Spleen (tissue), 11 donors: ENCODE data around the gene PIK3C2G. TPM values are rescaled to one million over a fixed set of nuclear protein-coding genes. Genes with fewer than 3 reads are reported as not detected.

ENCODE experiments used
- DNase-seq: peaks from one replicate; pipeline ENCODE4 v3.0.0-alpha.2; 2020
- H3K27ac ChIP-seq, 8 donors: fragments of 200-600 bp; sonication (generic) in 7 of 8; 1 replicate in 4 of 8; 2 replicates in 4 of 8; pipeline versions ENCODE4 v1.5.0 to v1.8.0; 2016 to 2021; ENCODE audit warnings: inconsistent platforms in 4 of 8, mild to moderate bottlenecking in 4 of 8, moderate library complexity in 1 of 8
- H3K27me3 ChIP-seq, 7 donors: fragments of 200-600 bp; sonication (generic) in 6 of 7; replicated peaks in 1 of 7; 1 replicate in 4 of 7; 2 replicates in 3 of 7; pipeline versions ENCODE4 v1.5.0 to v1.8.0; 2016 to 2021; ENCODE audit warnings: inconsistent platforms in 3 of 7, mild to moderate bottlenecking in 1 of 7
- H3K36me3 ChIP-seq, 6 donors: fragments of 200-600 bp; sonication (generic) in 5 of 6; 1 replicate in 4 of 6; 2 replicates in 2 of 6; pipeline versions ENCODE4 v1.5.0 to v1.8.0; 2016 to 2021; ENCODE audit warnings: inconsistent platforms in 2 of 6
- H3K4me1 ChIP-seq, 6 donors: fragments of 200-600 bp; sonication (generic) in 5 of 6; 1 replicate in 3 of 6; 2 replicates in 3 of 6; pipeline versions ENCODE4 v1.5.0 to v1.8.0; 2016 to 2021; ENCODE audit warnings: inconsistent platforms in 3 of 6
- H3K4me3 ChIP-seq, 8 donors: fragments of 200-600 bp; sonication (generic) in 7 of 8; 1 replicate in 4 of 8; 2 replicates in 4 of 8; pipeline versions ENCODE4 v1.5.0 to v1.8.0; 2016 to 2021; ENCODE audit warnings: inconsistent platforms in 4 of 8, mild to moderate bottlenecking in 4 of 8, moderate library complexity in 2 of 8
- H3K9me3 ChIP-seq, 8 donors: fragments of 200-600 bp; sonication (generic) in 7 of 8; 1 replicate in 4 of 8; 2 replicates in 4 of 8; pipeline versions ENCODE4 v1.5.0 to v1.8.0; 2016 to 2021; ENCODE audit warnings: inconsistent platforms in 4 of 8
- POLR2A ChIP-seq, 3 donors: fragments of 450-650 bp; IDR thresholded peaks; one replicate each; pipeline ENCODE4 v1.5.1; 2017; ENCODE audit warnings: antibody characterized with exemption in 3 of 3, mild to moderate bottlenecking in 1 of 3
- POLR2AphosphoS5 ChIP-seq, 3 donors: sonication (generic); formaldehyde crosslinking; IDR thresholded peaks; one replicate each; pipeline ENCODE4 v1.5.1; 2017; ENCODE audit warnings: antibody characterized with exemption in 3 of 3
- WGBS, 5 donors: extraction: QIAGEN DNeasy Blood & Tissue Kit in 3 of 5; methylation state at CpG; one replicate each; pipeline versions ENCODE4 v1.1.5 to v1.1.7; 2013 to 2018; 5-methylcytosine and 5-hydroxymethylcytosine counted together
- intact Hi-C: fragments of 100-400 bp; cut with DNase I; formaldehyde crosslinking; loops from one replicate; pipeline ENCODE4 v1.15.0; 2023; ENCODE audit warnings: low total_unique reads
- polyA plus RNA-seq, 3 donors: library from polyadenylated mRNA; stranded (reverse); fragments of 200-250 nt; gene quantifications; one replicate each; pipeline ENCODE4 v1.2.1, GENCODE V29; 2013
- total RNA-seq, 7 donors: library from RNA; depleted of rRNA in 3 of 7; stranded (reverse); fragments of >200 nt in 3 of 7; fragmentation: NEBNext Ultra II Directional in 4 of 7; extraction: Animal tissue kit (Norgen Biotek cat#: 25700) in 4 of 7; gene quantifications; one replicate each; pipeline versions ENCODE4 v1.1.0 to v1.2.1, GENCODE V29; 2016 to 2021
- TF ChIP-seq, protein P1 (sequence below), 11 experiments: fragments of 200-600 bp in 7 of 11; fragments of 450-650 bp in 4 of 11; sonication (generic) in 4 of 11; IDR thresholded peaks in 8 of 11; conservative IDR thresholded peaks in 3 of 11; 1 replicate in 7 of 11; 2 replicates in 4 of 11; pipeline versions ENCODE4 v1.4.0 to v1.8.0; 2016 to 2021; ENCODE audit warnings: antibody characterized with exemption in 11 of 11, inconsistent platforms in 4 of 11, mild to moderate bottlenecking in 1 of 11
- donor health status: healthy with polysubstance abuse.
- donor health status: DM: no; HTN: no; CAD: no; lungs with moderate emphysema.
- donor health status: DM: no; HTN: no; CAD: no.
- donor health status: Bipolar disorder and iron deficiency.
- donor health status: healthy.
- donor health status: DM: no; HTN: no; CAD: no.
- donor health status: DM: yes; HTN: yes; CAD: no.

The PIK3C2G gene
- total and polyA plus RNA-seq, 10 donors, result not detected

DNA sequence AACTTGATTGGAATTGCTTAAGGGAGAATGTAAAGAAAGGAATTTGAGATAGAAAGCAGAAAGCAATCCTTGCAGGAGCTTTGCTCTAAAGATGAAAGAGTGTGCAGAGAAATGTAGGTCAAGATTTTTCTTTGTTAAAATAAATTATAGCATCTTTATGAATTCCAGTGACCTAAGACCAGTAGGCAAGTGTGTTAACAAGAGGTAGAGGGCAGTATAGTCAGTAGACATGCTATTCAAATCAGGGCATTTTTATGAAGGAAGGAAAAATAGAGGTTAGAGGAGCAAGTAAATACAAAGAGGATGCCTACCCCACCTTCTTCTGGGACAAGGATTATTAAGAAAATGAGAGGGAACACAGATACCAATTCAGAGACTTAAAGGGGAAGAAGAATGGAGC is 328.0 kb downstream of the PIK3C2G start:
- TF ChIP-seq POLR2AphosphoS5 (IDR thresholded peaks at IDR 0.05) (no peak), POLR2A (IDR thresholded peaks at IDR 0.05) (no peak)
- TF ChIP-seq, protein P1, sequence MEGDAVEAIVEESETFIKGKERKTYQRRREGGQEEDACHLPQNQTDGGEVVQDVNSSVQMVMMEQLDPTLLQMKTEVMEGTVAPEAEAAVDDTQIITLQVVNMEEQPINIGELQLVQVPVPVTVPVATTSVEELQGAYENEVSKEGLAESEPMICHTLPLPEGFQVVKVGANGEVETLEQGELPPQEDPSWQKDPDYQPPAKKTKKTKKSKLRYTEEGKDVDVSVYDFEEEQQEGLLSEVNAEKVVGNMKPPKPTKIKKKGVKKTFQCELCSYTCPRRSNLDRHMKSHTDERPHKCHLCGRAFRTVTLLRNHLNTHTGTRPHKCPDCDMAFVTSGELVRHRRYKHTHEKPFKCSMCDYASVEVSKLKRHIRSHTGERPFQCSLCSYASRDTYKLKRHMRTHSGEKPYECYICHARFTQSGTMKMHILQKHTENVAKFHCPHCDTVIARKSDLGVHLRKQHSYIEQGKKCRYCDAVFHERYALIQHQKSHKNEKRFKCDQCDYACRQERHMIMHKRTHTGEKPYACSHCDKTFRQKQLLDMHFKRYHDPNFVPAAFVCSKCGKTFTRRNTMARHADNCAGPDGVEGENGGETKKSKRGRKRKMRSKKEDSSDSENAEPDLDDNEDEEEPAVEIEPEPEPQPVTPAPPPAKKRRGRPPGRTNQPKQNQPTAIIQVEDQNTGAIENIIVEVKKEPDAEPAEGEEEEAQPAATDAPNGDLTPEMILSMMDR (IDR thresholded peaks at IDR 0.05 in 8 of 11, conservative IDR thresholded peaks at IDR 0.05 in 3 of 11), result no peak
- no peaks in the 10 kb centered on the region for H3K27me3 ChIP-seq
- no peaks in the 10 kb centered on the region for H3K36me3 ChIP-seq
- no peak for DNase-seq
- H3K27ac ChIP-seq, result no peak overlapping the region
- no peaks in the 10 kb centered on the region for H3K4me1 ChIP-seq
- peaks cover 0 to 26% (median 17%) of the 10 kb centered on the region in 8 donors for H3K9me3 ChIP-seq
- H3K4me3 ChIP-seq, result no peak overlapping the region
- intact Hi-C loops, result no loop called here

DNA sequence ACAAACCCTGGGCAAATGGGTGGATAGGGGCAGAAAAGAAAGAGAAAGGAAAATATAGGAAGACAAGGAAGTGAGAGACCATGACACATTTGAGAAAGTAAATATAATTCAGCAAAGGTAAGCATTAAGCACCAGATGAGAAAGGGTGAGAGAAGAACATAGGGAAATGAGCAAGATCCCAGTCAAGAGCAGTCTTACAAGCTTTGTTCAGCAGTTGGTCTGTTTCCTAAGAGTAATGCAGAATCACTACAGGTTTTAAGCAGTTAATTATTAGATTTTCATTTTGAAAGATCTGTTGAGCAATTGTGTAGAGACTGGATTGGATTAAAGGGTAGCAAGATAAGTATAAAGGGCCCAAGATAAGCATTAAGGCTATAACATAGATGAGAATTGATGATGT is 330.2 kb downstream of the PIK3C2G start:
- Histone ChIP-seq H3K27ac (no peak overlapping the region), H3K36me3 (no peaks in the 10 kb centered on the region), H3K4me1 (no peaks in the 10 kb centered on the region), H3K9me3 (peaks cover 0 to 18% (median 7%) of the 10 kb centered on the region in 8 donors), H3K27me3 (no peaks in the 10 kb centered on the region), H3K4me3 (no peak overlapping the region)
- no peak for DNase-seq
- TF ChIP-seq, protein P1 (IDR thresholded peaks at IDR 0.05 in 8 of 11, conservative IDR thresholded peaks at IDR 0.05 in 3 of 11), result no peak
- TF ChIP-seq POLR2A (IDR thresholded peaks at IDR 0.05) (no peak), POLR2AphosphoS5 (IDR thresholded peaks at IDR 0.05) (no peak)
- intact Hi-C loops, result no loop called here

DNA sequence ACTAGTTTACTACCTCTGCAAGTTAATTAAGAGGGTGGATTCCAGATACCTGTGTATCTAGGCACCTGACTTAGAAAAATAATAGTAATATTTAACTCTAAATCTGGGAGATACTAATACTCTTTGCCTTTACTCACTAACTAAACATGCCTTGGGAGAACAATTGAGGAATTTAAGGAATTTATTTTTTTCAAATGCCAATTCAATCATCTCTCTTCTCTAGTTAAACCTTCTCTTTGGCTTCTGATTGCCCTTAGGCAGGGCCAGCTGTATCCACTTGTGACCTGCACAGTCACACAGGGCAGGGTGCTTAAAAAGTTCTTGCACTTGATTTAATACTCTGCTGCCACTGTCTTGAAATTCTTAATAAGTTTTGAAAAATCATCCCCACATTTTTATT is 334.1 kb downstream of the PIK3C2G start:
- H3K9me3 ChIP-seq, result peaks cover 0 to 8% (median 0%) of the 10 kb centered on the region in 8 donors
- intact Hi-C loops, result no loop called here

DNA sequence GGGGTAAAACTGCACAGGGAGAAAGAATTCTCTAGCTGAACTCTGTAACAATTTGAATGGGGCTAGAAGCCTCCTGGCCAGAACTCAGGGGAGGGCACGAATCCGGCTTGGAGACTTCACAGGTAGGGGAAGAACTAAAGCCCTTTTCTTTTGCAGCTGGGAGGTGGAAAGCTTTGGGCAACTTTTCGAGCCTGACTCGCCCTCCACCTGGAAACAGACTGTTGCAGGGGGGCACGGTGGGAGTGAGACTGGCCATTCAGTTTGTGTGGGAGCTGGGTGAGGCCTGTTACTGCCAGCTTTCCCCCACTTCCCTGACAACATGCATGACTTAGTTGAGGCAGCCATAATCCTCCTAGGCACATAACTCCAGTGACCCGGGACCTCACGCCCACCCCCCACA is 340.6 kb downstream of the PIK3C2G start:
- no peaks in the 10 kb centered on the region for H3K27me3 ChIP-seq
- TF ChIP-seq POLR2A (IDR thresholded peaks at IDR 0.05) (no peak), POLR2AphosphoS5 (IDR thresholded peaks at IDR 0.05) (no peak)
- TF ChIP-seq, protein P1 (IDR thresholded peaks at IDR 0.05 in 8 of 11, conservative IDR thresholded peaks at IDR 0.05 in 3 of 11), result no peak
- peak; percentile 46 for DNase-seq
- peaks cover 0 to 19% (median 2%) of the 10 kb centered on the region in 8 donors for H3K9me3 ChIP-seq
- H3K4me1 ChIP-seq, result no peaks in the 10 kb centered on the region
- no peak overlapping the region for H3K4me3 ChIP-seq
- 79 to 88% (median 85%) methylated on average over 6 to 7 of the region's 7 CpGs for whole genome bisulfite sequencing, 5 donors
- no peaks in the 10 kb centered on the region for H3K36me3 ChIP-seq
- H3K27ac ChIP-seq, result no peak overlapping the region
- intact Hi-C loops, result no loop called here

More for the DNA sequence above, 334.1 kb downstream of the PIK3C2G start:
- no peaks in the 10 kb centered on the region for H3K36me3 ChIP-seq
- no peaks in the 10 kb centered on the region for H3K27me3 ChIP-seq
- TF ChIP-seq POLR2A (IDR thresholded peaks at IDR 0.05) (no peak), POLR2AphosphoS5 (IDR thresholded peaks at IDR 0.05) (no peak)
- TF ChIP-seq, protein P1 (IDR thresholded peaks at IDR 0.05 in 8 of 11, conservative IDR thresholded peaks at IDR 0.05 in 3 of 11), result no peak
- H3K27ac ChIP-seq, result no peak overlapping the region
- H3K4me1 ChIP-seq, result no peaks in the 10 kb centered on the region
- DNase-seq, result no peak
- no peak overlapping the region for H3K4me3 ChIP-seq
